Large intestine (tissue), 3 donors: Measurements from ENCODE around the gene SCLY. TPM values are rescaled to one million over a fixed set of nuclear protein-coding genes. Genes with fewer than 3 reads are reported as not detected.

ENCODE experiments used
- DNase-seq, 2 donors: peaks; one replicate each; pipeline versions ENCODE4 v3.0.0 to v3.0.0-alpha.2; 2013
- H3K27ac ChIP-seq: one replicate; pipeline ENCODE4 v1.5.1; 2013; ENCODE audit warnings: low read length
- H3K27me3 ChIP-seq: 2 replicates; pipeline ENCODE4 v1.6.1; 2013; ENCODE audit warnings: low read length; ENCODE audit not compliant: control insufficient read depth, insufficient read depth
- H3K36me3 ChIP-seq: 2 replicates; pipeline ENCODE4 v1.6.1; 2013; ENCODE audit warnings: low read length; ENCODE audit not compliant: control insufficient read depth, insufficient read depth
- H3K4me1 ChIP-seq: one replicate; pipeline ENCODE4 v1.6.1; 2013; ENCODE audit warnings: low read length; ENCODE audit not compliant: control insufficient read depth, insufficient read depth
- H3K4me3 ChIP-seq: one replicate; pipeline ENCODE4 v1.5.1; 2013; ENCODE audit warnings: low read length
- H3K9me3 ChIP-seq: one replicate; pipeline ENCODE4 v1.6.1; 2013; ENCODE audit warnings: mild to moderate bottlenecking, low read depth, low read length, moderate library complexity; ENCODE audit not compliant: control insufficient read depth
- WGBS: methylation state at CpG from one replicate; pipeline ENCODE4 v1.1.5; 2013; ENCODE audit warnings: low lambda C conversion rate; ENCODE audit not compliant: insufficient coverage; 5-methylcytosine and 5-hydroxymethylcytosine counted together
- polyA plus RNA-seq: library from polyadenylated mRNA; unstranded; fragments of 120-200 nt; gene quantifications from one replicate; pipeline ENCODE4 v1.2.1, GENCODE V29; 2013

SCLY gene
- polyA plus RNA-seq, 1 donor, result 21.5 TPM

DNA sequence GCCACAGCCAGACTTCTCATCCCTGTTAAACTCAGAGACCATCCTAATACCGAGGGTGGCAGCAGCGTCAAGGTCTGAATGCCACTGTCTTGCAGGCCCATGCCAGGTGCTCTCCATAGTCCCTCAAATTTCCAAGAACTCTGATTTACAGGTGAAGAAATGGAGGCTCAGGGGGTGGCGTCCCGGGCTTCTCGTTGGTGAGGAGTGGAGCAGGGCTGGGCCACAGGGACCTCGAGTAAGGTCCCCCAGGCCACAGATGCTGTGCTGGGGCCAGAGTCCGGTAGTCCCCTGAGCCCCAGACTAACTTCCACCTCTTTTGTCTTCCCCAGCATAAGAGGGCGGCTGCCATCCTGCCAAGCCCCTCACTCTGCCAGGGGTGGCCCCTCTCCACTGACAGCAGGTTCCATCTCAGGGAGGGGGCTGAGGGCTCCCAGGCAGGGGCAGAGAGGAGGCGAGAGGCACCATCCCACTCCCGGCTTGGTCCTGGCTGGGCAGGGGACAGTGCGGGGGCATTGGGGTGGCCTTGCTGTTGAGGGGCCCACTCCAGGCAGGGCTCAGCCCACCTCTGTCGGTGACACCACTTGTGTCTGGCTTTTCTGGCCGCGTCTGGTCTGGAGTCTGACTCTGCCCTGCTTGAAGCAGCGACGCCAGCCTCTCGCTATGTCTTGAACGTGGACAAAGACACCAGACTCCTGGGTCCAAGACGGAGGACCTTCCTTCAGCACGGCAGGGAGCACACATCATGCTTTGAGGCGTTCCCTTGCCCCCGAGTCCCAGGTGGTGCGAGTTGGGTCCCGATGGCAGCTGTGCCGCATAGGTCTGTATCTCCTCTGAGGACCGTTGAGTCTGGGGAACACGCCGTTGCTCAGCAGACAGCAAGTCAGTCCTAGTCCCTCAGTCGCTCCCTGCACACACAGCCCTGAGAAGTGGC lies 61.8 kb downstream of the SCLY start:
- H3K4me1 ChIP-seq, result no peaks in the 10 kb centered on the region
- peaks cover 11% of the 10 kb centered on the region for H3K27me3 ChIP-seq
- no CpG with 5 or more reads among the region's 29 CpGs for WGBS
- H3K27ac ChIP-seq, result no peak overlapping the region
- H3K4me3 ChIP-seq, result no peak overlapping the region
- no peaks in the 10 kb centered on the region for H3K36me3 ChIP-seq
- H3K9me3 ChIP-seq, result peaks cover 8% of the 10 kb centered on the region
- no peak for DNase-seq

DNA sequence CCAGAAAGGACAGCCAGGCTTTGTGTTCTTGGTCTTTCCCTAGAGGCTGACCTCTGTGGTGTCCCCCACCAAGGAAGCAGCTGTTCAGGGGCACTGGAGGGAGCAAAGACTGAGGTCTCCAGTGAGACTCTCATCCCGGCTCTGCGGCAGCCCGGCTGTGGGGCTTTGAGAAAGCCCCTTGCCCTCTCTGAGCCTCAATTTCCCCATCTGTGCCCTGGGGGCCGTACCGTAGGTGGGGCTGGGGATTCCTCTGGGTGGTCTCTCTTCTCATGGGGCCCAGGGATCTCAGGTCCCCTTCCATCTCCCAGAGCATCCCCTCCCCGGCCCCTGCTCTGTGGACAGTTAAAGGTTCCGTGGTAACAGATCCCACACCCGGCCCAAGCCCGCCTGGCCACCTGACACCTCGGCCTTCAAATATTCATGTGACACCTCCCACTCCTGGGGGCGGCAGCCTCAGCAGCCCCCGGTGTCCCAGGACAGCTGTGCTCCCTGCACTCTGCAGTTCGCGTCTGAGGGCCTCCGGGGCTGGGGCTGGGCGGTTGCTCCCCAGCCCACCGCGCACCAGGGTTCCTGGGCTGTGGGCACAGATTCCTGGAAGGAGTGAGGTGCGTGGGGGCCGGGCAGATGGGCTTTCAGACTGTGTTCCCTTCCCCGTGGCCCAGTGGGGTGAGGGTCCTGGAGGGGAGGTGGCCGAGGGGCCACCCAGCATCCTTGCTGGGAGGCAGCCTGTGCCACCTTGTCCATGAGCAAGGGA lies 62.6 kb downstream of the SCLY start:
- DNase-seq, result no peak
- H3K27ac ChIP-seq, result no peak overlapping the region
- H3K4me3 ChIP-seq, result no peak overlapping the region
- peaks cover 3% of the 10 kb centered on the region for H3K4me1 ChIP-seq
- no peaks in the 10 kb centered on the region for H3K36me3 ChIP-seq
- peaks cover 8% of the 10 kb centered on the region for H3K9me3 ChIP-seq
- WGBS, result no CpG with 5 or more reads among the region's 22 CpGs
- H3K27me3 ChIP-seq, result peaks cover 11% of the 10 kb centered on the region

DNA sequence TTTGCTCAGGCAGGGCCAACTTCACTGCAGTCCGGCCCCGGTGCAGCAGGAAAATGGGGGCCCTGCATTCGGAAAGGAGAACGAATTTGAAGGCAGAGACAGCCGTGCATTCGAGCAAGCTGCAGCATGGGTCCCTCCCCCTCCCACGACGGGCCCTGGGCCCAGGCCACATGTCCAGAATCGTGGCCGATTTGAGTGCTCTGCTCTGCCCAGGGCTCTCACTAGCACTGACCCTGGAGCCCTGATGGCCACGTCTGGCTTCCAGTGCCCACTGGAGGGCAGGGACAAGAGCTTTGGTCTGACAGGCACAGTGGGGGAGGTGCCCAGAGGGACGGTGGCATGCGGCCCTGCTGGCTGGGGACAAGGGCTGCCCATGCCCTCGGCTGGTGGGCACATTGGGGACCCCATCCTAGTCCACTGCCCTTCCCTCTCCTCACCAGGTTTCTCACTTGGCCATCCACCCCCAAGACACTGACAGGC lies 63.2 kb downstream of the SCLY start:
- H3K27ac ChIP-seq, result no peak overlapping the region
- peaks cover 8% of the 10 kb centered on the region for H3K9me3 ChIP-seq
- WGBS, result no CpG with 5 or more reads among the region's 14 CpGs
- peaks cover 3% of the 10 kb centered on the region for H3K4me1 ChIP-seq
- peaks cover 11% of the 10 kb centered on the region for H3K27me3 ChIP-seq
- DNase-seq, result no peak
- H3K4me3 ChIP-seq, result no peak overlapping the region
- H3K36me3 ChIP-seq, result no peaks in the 10 kb centered on the region

DNA sequence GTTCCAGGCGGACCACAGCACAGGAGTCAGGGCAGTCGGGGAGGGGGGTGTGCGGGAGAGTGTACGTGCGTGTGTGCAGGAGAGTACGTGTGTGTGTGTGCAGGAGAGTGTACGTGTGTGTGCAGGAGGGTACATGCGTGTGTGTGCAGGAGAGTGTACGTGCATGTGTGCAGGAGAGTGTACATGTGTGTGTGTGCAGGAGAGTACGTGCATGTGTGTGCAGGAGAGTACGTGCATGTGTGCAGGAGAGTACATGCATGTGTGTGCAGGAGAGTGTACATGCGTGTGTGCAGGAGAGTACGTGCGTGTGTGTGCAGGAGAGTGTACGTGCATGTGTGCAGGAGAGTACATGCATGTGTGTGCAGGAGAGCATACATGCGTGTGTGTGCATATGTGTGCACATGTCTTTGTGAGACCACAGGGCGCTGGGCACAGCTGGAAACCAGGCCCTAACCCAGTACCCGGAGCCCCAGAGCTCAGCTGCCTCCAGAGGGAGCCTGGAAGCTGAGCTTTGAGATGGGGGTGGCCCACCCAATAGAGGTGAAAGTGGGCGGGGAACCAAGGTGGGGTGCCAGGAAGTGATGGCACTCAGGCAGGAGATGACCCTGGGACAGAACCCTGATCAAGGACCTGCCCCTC lies 63.8 kb downstream of the SCLY start:
- 84% methylated on average over 8 of the region's 19 CpGs for WGBS
- Histone ChIP-seq H3K4me3 (no peak overlapping the region), H3K36me3 (no peaks in the 10 kb centered on the region), H3K27ac (no peak overlapping the region), H3K27me3 (peaks cover 11% of the 10 kb centered on the region), H3K9me3 (peaks cover 8% of the 10 kb centered on the region), H3K4me1 (peaks cover 3% of the 10 kb centered on the region)
- no peak for DNase-seq

DNA sequence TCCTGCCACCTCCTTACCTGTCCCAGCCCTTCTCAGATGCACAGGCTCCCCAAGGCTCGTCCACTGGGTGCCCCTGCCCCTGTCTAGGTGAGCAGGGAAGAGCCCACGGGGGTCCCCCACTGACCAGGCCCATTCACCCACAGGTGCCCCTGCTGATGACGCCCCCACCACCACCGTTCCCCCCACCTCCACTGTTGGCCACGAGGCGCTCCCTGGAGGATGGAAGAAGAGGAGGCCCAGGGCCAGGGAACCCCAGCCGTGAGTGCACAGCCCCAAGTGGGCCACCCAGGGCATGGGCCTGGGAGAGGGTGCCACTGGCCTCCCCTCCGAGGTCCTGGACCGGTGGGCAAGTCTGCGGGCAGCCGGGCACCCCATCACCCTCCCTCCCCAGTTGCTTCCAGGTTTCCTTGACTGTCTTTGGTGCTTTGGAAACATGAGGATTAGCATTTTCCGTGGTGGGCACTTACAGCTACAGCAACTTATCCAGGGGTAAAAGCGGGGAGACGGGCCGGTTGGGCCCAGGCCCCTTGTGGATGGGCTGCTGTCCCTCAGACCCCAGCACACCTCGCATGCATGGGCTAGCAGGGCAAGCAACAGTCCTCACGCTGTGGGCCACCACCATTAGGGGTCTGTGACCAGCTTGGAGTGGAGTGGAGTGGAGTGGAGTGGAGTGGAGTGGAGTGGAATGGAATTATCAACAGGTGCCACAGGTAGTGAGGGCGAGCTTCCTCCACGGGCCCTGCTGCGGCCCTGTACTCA lies 64.5 kb downstream of the SCLY start:
- no CpG with 5 or more reads among the region's 20 CpGs for WGBS
- Histone ChIP-seq H3K27me3 (peaks cover 5% of the 10 kb centered on the region), H3K4me3 (no peak overlapping the region), H3K36me3 (no peaks in the 10 kb centered on the region), H3K4me1 (peaks cover 3% of the 10 kb centered on the region), H3K9me3 (peaks cover 8% of the 10 kb centered on the region), H3K27ac (no peak overlapping the region)
- DNase-seq, result no peak

DNA sequence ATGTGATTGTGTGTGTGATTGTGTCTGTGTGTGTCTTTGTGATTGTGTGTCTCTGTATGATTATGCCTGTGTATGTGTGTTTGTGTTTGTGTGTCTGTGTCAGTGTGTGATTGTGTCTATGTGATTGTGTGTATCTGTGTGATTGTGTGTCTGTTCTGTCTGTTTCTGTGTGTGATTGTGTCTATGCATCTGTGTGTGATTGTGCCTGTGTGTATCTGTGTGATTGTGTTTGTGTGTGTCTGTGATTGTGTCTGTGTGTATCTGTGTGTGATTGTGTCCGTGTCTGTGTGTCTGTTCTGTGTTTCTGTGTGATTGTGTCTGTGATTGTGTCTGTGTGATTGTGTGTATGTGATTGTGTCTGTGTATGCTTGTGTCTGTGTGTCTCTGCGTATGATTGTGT lies 65.5 kb downstream of the SCLY start:
- Histone ChIP-seq H3K9me3 (peaks cover 8% of the 10 kb centered on the region), H3K27ac (no peak overlapping the region), H3K4me3 (no peak overlapping the region), H3K4me1 (peaks cover 3% of the 10 kb centered on the region), H3K36me3 (no peaks in the 10 kb centered on the region), H3K27me3 (no peaks in the 10 kb centered on the region)
- WGBS, result no CpG with 5 or more reads among the region's 2 CpGs
- DNase-seq, result no peak

DNA sequence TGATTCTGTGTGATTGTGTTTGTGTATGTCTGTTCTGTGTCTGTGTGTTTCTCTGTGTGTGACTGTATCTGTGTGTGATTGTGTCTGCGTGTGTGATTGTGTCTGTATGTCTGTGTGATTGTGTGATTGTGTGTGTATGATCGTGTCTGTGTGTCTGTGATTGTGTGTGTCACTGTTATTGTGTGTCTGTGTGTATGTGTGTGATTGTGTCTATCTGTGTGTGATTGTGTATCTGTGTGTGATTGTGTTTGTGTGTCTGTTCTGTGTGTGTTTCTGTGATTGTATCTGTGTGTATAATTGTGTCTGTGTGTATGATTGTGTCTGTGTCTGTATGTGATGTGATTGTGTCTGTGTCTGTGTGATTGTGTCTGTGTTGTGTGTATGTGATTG lies 66.0 kb downstream of the SCLY start:
- H3K9me3 ChIP-seq, result peaks cover 8% of the 10 kb centered on the region
- no peak overlapping the region for H3K27ac ChIP-seq
- no peak overlapping the region for H3K4me3 ChIP-seq
- no peaks in the 10 kb centered on the region for H3K36me3 ChIP-seq
- peaks cover 3% of the 10 kb centered on the region for H3K4me1 ChIP-seq
- DNase-seq, result no peak
- no CpG with 5 or more reads among the region's 2 CpGs for WGBS
- H3K27me3 ChIP-seq, result no peaks in the 10 kb centered on the region

DNA sequence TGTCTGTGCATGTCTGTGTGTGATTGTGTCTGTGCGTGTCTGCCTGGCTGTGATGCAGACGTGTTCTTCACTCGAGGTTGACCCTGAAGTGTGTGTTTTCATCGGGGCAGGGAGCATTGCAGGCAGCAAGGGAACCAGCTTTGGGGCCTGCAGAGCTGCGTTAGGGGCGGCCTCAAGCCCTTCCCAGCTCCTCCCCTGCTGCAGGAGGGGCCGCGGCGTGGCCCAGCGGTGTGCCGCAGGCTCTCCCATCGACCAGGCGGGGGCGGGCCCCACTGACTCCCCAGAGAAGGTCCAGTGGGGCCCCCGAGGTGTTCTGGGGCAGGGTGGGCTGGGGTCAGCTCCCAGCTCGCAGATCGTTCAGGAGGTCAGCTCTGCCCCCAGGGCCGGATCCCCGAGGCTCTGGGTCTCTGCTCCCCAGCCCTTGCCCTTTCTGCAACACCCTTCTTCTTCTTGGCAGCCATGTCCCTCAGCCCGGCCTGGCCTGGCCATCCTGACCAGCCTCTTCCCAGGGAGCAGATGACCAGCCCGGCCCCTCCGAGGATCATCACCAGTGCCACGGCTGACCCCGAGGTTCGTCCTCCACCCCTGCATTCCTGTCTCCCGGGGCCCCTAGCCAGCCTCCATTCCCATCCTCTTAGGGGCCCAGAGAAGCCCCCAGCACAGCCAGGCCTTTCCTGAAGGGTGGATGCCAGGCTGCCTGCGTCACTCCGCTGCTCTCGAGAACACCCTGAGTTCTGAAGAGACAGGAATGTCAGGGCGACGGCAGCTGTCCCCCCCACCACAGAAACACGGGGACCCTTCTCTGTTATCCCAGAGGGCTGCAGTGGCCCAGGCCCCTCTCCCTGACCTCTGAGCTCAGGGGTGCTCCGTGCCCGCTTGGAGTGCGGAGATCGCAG lies 66.6 kb downstream of the SCLY start:
- Histone ChIP-seq H3K27me3 (no peaks in the 10 kb centered on the region), H3K4me1 (peaks cover 3% of the 10 kb centered on the region), H3K27ac (no peak overlapping the region), H3K36me3 (no peaks in the 10 kb centered on the region), H3K4me3 (peak overlapping the region; percentile 39), H3K9me3 (peaks cover 8% of the 10 kb centered on the region)
- peak; percentile 69 to 76 for DNase-seq
- WGBS, result no CpG with 5 or more reads among the region's 36 CpGs

DNA sequence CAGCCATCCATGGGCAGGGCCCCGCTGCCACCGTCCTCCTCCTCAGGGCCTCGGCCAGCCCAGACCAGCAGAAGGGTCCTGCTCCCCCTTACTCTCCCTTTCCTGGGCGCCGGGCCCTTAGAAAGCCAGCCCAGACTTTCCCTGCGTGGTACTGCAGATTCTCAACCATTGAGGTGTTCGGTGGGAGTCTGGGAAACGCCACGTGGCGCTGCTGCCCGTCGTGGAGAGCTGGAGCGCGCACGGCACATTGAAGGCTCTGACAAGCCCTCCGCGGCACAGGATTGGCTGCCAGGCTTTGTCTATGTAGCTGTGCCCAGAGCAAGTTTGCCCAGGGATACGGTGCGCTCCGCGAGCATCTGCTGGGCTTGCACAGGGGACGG lies 67.2 kb downstream of the SCLY start:
- no CpG with 5 or more reads among the region's 22 CpGs for WGBS
- H3K27me3 ChIP-seq, result no peaks in the 10 kb centered on the region
- no peak for DNase-seq

More for the DNA sequence above, 67.2 kb downstream of the SCLY start:
- Histone ChIP-seq H3K9me3 (peaks cover 8% of the 10 kb centered on the region), H3K4me1 (peaks cover 3% of the 10 kb centered on the region), H3K4me3 (peak overlapping the region; percentile 39), H3K36me3 (no peaks in the 10 kb centered on the region), H3K27ac (no peak overlapping the region)
